IMR-90 (cell line): ENCODE results near the gene GNAS.

ENCODE experiments used
- CHD1 ChIP-seq: IDR thresholded peaks from 2 replicates; pipeline ENCODE4 v1.6.1; 2012; ENCODE audit warnings: low read depth, low read length, improper control_type of control experiment
- CTCF ChIP-seq: conservative IDR thresholded peaks from 2 replicates; pipeline ENCODE4 v1.5.1; 2012; ENCODE audit warnings: mild to moderate bottlenecking, low read depth, low read length, improper control_type of control experiment
- ELK1 ChIP-seq: fragments of 150-350 bp; IDR thresholded peaks from 2 replicates; pipeline ENCODE4 v1.6.1; 2016; ENCODE audit warnings: low read depth, mild to moderate bottlenecking, low read length, moderate library complexity, borderline replicate concordance
- FOS ChIP-seq: fragments of 150-350 bp; IDR thresholded peaks from 2 replicates; pipeline ENCODE4 v1.6.1; 2016; ENCODE audit warnings: low read depth, low read length
- MAFK ChIP-seq: IDR thresholded peaks from 2 replicates; pipeline ENCODE4 v1.6.1; 2012; ENCODE audit warnings: low read depth, low read length, improper control_type of control experiment
- MAZ ChIP-seq: IDR thresholded peaks from 2 replicates; pipeline ENCODE4 v1.6.1; 2012; ENCODE audit warnings: low read depth, mild to moderate bottlenecking, low read length, improper control_type of control experiment, moderate library complexity, borderline replicate concordance
- MXI1 ChIP-seq: IDR thresholded peaks from 2 replicates; pipeline ENCODE4 v1.6.1; 2012; ENCODE audit warnings: low read depth, mild to moderate bottlenecking, low read length, moderate library complexity, borderline replicate concordance
- NFE2L2 ChIP-seq: fragments of 150-350 bp; IDR thresholded peaks from 2 replicates; pipeline ENCODE4 v1.6.1; 2016; ENCODE audit warnings: low read depth, mild to moderate bottlenecking, low read length
- POLR2A ChIP-seq: IDR thresholded peaks from 2 replicates; pipeline ENCODE4 v1.6.1; 2012; ENCODE audit warnings: mild to moderate bottlenecking, low read depth, low read length
- RAD21 ChIP-seq: IDR thresholded peaks from 2 replicates; pipeline ENCODE4 v1.6.1; 2012; ENCODE audit warnings: low read length, improper control_type of control experiment
- RCOR1 ChIP-seq: IDR thresholded peaks from 2 replicates; pipeline ENCODE4 v1.6.1; 2012; ENCODE audit warnings: mild to moderate bottlenecking, low read length, improper control_type of control experiment; ENCODE audit not compliant: insufficient replicate concordance
- RFX5 ChIP-seq: IDR thresholded peaks from 2 replicates; pipeline ENCODE4 v1.8.0; 2012; ENCODE audit warnings: low read depth, mild to moderate bottlenecking, low read length, moderate library complexity
- SMC3 ChIP-seq: fragments of 150-350 bp; IDR thresholded peaks from 2 replicates; pipeline ENCODE4 v1.6.1; 2016; ENCODE audit warnings: low read depth, mild to moderate bottlenecking, antibody characterized with exemption, low read length, moderate library complexity
- USF2 ChIP-seq: fragments of 150-350 bp; IDR thresholded peaks from 2 replicates; pipeline ENCODE4 v1.6.1; 2017; ENCODE audit warnings: mild to moderate bottlenecking, antibody characterized with exemption, low read length, low read depth

GRCh38 chr20:58835231-58835630 lies 17.3 kb upstream of the GNAS start:
- no peak for TF ChIP-seq CTCF
- no peak for TF ChIP-seq POLR2A
- no peak for TF ChIP-seq MXI1
- TF ChIP-seq MAZ: no peak
- no peak for TF ChIP-seq ELK1
- TF ChIP-seq RCOR1: no peak
- no peak for TF ChIP-seq USF2
- TF ChIP-seq FOS: no peak
- TF ChIP-seq RFX5: no peak
- no peak for TF ChIP-seq MAFK
- no peak for TF ChIP-seq RAD21
- no peak for TF ChIP-seq CHD1
- no peak for TF ChIP-seq SMC3
- no peak for TF ChIP-seq NFE2L2
